Uterus (tissue), 4 donors: ENCODE results near the gene CCM2. TPM values are rescaled to one million over a fixed set of nuclear protein-coding genes. Genes with fewer than 3 reads are reported as not detected.
"Not testable (repeated sequence)": the region's sequence is repeated elsewhere in the genome, so short reads cannot be mapped to it uniquely, and the experiment has no call there.

Source experiments
- DNase-seq, 2 donors: peaks; one replicate each; pipeline ENCODE4 v3.0.0-alpha.2; 2019 to 2020
- H3K27ac ChIP-seq, 2 donors: fragments of 200-600 bp; sonication (generic); 1 replicate in 1 of 2; 2 replicates in 1 of 2; pipeline ENCODE4 v1.5.1; 2016 to 2018
- H3K27me3 ChIP-seq, 2 donors: fragments of 200-600 bp; sonication (generic); one replicate each; pipeline ENCODE4 v1.5.1; 2018 to 2019; ENCODE audit warnings: control low read depth in 1 of 2
- H3K36me3 ChIP-seq, 2 donors: fragments of 200-600 bp; sonication (generic); one replicate each; pipeline ENCODE4 v1.5.1; 2019; ENCODE audit warnings: control low read depth in 1 of 2
- H3K4me1 ChIP-seq, 2 donors: fragments of 200-600 bp; sonication (generic); one replicate each; pipeline ENCODE4 v1.5.1; 2018 to 2019; ENCODE audit warnings: control low read depth in 1 of 2
- H3K4me3 ChIP-seq, 2 donors: fragments of 200-600 bp; sonication (generic); 1 replicate in 1 of 2; 2 replicates in 1 of 2; pipeline ENCODE4 v1.5.1; 2018 to 2019; ENCODE audit warnings: mild to moderate bottlenecking in 1 of 2
- H3K9me3 ChIP-seq, 2 donors: fragments of 200-600 bp; sonication (generic); one replicate each; pipeline ENCODE4 v1.5.1; 2019; ENCODE audit warnings: control low read depth in 1 of 2
- POLR2A ChIP-seq, 2 donors: fragments of 450-650 bp; IDR thresholded peaks; one replicate each; pipeline ENCODE4 v1.6.1; 2016; ENCODE audit warnings: antibody characterized with exemption in 2 of 2, mild to moderate bottlenecking in 1 of 2, moderate library complexity in 1 of 2
- intact Hi-C: fragments of 100-400 bp; cut with DNase I; formaldehyde crosslinking; loops from one replicate; pipeline ENCODE4 v1.15.1; 2023; ENCODE audit warnings: low total_unique reads
- total RNA-seq, 4 donors: library from RNA; depleted of rRNA in 3 of 4; stranded (reverse); fragments of >200 nt in 3 of 4; gene quantifications; one replicate each; pipeline versions ENCODE4 v1.1.0 to v1.2.4, GENCODE V29; 2014 to 2023
- TF ChIP-seq, protein P1 (sequence below), 4 experiments: fragments of 200-600 bp in 2 of 4; fragments of 450-650 bp in 2 of 4; sonication (generic) in 2 of 4; IDR thresholded peaks; one replicate each; pipeline ENCODE4 v1.5.1; 2016 to 2019; ENCODE audit warnings: antibody characterized with exemption in 4 of 4, mild to moderate bottlenecking in 2 of 4, moderate library complexity in 1 of 4
- donor health status: DM: yes; HTN: yes; CAD: no.

CCM2 gene
- total RNA-seq, 4 donors from 2014 or later = 7.6 to 70.2 (median 33.6) TPM

DNA sequence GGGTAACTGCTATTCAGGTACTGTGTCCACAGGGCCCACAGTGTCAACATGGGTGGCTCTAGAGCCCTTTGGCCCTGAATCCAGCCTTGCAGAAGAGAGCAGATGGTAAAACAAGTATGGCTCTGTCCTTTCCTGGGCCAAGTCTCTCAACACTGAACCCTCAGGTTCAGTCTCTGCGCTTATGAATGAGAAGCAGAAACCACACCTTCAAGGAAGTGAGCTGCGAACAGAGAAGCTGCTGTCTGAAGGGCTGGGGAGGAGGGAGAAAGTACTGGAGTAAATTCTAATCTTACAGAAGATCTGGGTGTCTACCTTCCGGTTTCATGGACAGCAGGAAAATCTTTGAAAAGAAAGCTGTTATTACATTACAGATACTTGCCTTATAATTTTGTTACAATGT, 107.4 kb downstream of the CCM2 start:
- no peak overlapping the region for H3K27ac ChIP-seq
- no peak overlapping the region for H3K4me3 ChIP-seq
- H3K9me3 ChIP-seq = no peaks in the 10 kb centered on the region
- intact Hi-C loops = no loop called here
- no peak for TF ChIP-seq POLR2A (IDR thresholded peaks at IDR 0.05)
- H3K27me3 ChIP-seq = no peaks in the 10 kb centered on the region
- DNase-seq = no peak
- peaks cover 0 to 3% of the 10 kb centered on the region in 2 donors for H3K4me1 ChIP-seq
- no peaks in the 10 kb centered on the region for H3K36me3 ChIP-seq

DNA sequence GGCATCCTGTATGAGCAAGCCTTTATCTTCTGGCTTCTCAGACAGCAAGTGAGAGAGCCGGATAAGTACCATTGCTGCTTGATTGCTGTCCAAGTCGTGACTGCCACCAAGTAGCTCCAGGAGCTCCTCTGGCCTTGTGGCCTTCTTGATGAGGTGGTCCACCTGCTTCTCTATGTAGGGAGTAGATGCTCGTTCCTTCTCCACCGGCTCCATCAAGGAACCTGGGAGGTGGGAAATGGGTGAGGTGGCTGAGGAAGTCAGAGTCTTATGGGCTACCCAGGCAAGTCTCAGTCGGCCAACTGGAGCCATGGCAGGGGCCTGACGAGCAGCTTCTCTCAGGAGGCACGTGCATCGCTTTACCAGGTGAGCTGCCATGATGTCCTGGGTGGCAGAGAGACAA, 108.9 kb downstream of the CCM2 start:
- Histone ChIP-seq H3K36me3 (no peaks in the 10 kb centered on the region), H3K4me3 (no peak overlapping the region), H3K4me1 (peaks cover 0 to 3% of the 10 kb centered on the region in 2 donors), H3K27me3 (no peaks in the 10 kb centered on the region), H3K27ac (no peak overlapping the region), H3K9me3 (no peaks in the 10 kb centered on the region)
- intact Hi-C loops = no loop called here
- no peak for TF ChIP-seq POLR2A (IDR thresholded peaks at IDR 0.05)
- TF ChIP-seq, protein P1, sequence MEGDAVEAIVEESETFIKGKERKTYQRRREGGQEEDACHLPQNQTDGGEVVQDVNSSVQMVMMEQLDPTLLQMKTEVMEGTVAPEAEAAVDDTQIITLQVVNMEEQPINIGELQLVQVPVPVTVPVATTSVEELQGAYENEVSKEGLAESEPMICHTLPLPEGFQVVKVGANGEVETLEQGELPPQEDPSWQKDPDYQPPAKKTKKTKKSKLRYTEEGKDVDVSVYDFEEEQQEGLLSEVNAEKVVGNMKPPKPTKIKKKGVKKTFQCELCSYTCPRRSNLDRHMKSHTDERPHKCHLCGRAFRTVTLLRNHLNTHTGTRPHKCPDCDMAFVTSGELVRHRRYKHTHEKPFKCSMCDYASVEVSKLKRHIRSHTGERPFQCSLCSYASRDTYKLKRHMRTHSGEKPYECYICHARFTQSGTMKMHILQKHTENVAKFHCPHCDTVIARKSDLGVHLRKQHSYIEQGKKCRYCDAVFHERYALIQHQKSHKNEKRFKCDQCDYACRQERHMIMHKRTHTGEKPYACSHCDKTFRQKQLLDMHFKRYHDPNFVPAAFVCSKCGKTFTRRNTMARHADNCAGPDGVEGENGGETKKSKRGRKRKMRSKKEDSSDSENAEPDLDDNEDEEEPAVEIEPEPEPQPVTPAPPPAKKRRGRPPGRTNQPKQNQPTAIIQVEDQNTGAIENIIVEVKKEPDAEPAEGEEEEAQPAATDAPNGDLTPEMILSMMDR (IDR thresholded peaks at IDR 0.05) = no peak
- no peak for DNase-seq

DNA sequence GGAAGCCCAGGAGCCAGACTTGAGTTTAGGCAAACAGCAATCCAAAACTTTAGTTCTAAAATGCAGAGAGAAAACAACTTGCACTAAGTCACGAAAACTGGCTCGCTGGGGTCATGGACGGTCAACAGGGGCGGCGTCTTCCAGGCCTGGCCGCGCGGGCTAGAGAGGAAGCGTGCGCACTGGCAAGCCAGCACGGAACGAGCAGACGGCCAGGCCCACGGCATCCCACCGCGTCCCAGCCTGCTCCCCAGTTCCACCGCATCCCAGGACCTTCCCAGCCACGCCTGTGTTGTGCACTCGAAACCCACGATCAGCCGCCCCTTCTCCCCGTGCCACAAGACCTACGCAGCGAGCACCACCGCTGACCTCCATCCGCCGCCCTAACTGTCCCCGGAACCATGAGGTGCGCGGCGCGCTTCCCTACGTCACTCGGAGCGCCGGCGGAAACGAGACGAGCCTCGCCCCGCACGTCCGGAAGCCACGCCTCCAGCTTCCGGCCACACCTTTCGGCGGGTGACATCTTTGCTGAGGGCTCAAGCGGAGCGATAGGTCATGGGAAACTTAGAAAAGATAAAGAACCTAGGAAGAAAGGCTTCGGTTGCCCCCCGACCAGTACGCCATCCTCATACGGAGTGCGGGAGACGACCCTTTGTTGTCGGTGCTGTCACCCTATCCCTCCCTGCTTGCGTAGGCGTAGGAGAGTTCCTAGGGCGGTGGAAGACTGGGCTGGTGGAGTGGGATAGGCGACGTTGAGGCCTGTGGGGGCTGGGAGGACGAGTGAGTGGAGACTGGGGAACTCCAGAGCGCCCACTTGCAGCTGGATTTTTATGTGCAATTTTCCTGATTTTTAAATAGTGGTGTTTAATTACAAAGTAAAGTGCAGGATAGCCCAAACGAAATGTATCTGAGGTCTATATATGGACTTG, 111.6 kb downstream of the CCM2 start, which contains the start of gene TBRG4:
Gene TBRG4 (minus strand): TSS at position 400 of the 926 bp plus-strand sequence. CDS start 2,460 bp downstream, outside the sequence.
- intact Hi-C loops = no loop called here

DNA sequence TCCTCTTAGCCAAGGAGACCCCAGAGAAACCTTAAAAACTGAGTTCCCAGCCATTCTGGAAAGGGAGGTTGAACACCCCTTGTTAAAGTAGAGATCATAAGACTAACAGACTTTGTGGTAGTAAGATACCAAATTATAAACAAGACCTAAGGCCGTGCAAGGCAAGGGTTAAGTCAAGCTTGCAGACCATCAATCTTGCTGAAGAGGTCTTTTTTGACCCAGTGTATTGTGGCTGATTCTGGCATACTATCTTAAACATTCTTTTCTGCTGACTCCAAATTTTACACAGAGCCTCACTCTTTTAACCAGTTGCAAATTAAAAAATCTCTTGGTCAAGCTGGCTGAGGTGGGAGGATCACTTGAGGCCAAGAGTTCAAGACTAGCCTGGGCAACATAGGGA, 112.6 kb downstream of the CCM2 start:
- Histone ChIP-seq H3K36me3 (no peaks in the 10 kb centered on the region), H3K9me3 (no peaks in the 10 kb centered on the region), H3K27me3 (no peaks in the 10 kb centered on the region), H3K27ac (peak overlapping the region in 1 of 2 donors; percentile 92), H3K4me3 (peak overlapping the region in 1 of 2 donors; percentile 50), H3K4me1 (peaks cover 0 to 3% of the 10 kb centered on the region in 2 donors)
- intact Hi-C loops = no loop called here
- TF ChIP-seq POLR2A (IDR thresholded peaks at IDR 0.05) = no peak
- TF ChIP-seq, protein P1 (IDR thresholded peaks at IDR 0.05) = no peak
- DNase-seq = no peak

More for the DNA sequence above, 111.6 kb downstream of the CCM2 start, which contains the start of gene TBRG4:
- no peaks in the 10 kb centered on the region for H3K27me3 ChIP-seq
- DNase-seq = peak; percentile 92 to 94
- peak within 1 kb of the TSS; percentile 50 to 89 for H3K4me3 ChIP-seq
- H3K4me1 ChIP-seq = peaks cover 0 to 3% of the 10 kb centered on the region in 2 donors
- H3K9me3 ChIP-seq = no peaks in the 10 kb centered on the region
- no peaks in the 10 kb centered on the region for H3K36me3 ChIP-seq
- peak within 1 kb of the TSS; percentile 92 for H3K27ac ChIP-seq
- TF ChIP-seq, protein P1 (IDR thresholded peaks at IDR 0.05) = peak in 3 of 4 experiments; percentile 10 to 55 (median 29)
- TF ChIP-seq POLR2A (IDR thresholded peaks at IDR 0.05) = peak; percentile 70 to 93

DNA sequence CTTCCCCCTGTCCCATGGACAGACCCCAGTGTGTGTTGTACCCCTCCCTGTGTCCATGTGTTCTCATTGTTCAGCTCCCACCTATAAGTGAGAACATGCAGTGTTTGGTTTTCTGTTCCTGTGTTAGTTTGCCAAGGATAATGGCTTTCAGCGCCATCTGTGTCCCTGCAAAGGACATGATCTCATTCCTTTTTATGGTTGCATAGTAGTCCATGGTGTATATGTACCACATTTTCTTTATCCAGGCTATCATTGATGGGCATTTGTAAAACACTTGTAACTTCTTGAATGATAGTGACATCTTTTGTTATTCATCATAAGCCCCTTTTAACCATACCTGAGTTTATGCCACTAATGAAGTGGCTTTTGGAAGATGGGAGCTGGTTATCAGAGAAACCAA, 114.3 kb downstream of the CCM2 start:
- intact Hi-C loops, H3K36me3 ChIP-seq, H3K27ac ChIP-seq, DNase-seq, H3K4me3 ChIP-seq, H3K4me1 ChIP-seq, H3K27me3 ChIP-seq, H3K9me3 ChIP-seq: not testable (repeated sequence)

DNA sequence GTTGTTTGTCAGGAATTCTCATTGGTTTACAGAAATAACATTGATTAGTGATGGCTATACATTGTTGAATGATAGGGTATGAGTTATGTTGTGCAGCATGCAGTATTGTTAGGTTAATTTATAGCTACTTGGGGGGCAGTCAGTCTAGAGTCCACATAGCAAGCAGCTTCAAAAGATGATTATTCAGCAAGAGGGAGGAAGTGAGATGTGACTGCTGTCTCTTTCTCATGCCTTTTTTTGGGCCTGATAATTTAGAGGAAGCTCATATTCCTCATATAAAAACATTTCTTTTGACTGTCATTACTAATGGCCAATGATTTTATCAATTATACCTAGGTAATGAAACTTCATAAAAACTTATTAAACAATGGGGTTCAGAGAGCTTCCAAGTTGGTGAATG, 114.9 kb downstream of the CCM2 start:
- TF ChIP-seq POLR2A (IDR thresholded peaks at IDR 0.05) = no peak
- TF ChIP-seq, protein P1 (IDR thresholded peaks at IDR 0.05) = no peak
- H3K4me3 ChIP-seq = no peak overlapping the region
- no peaks in the 10 kb centered on the region for H3K36me3 ChIP-seq
- intact Hi-C loops = no loop called here
- H3K4me1 ChIP-seq = no peaks in the 10 kb centered on the region
- H3K27ac ChIP-seq = no peak overlapping the region
- no peak for DNase-seq
- no peaks in the 10 kb centered on the region for H3K9me3 ChIP-seq
- no peaks in the 10 kb centered on the region for H3K27me3 ChIP-seq
